GM12873 (cell line): ENCODE measurements around the gene SLF2.

Experiments used
- TF ChIP-seq, protein P1 (sequence below): IDR thresholded peaks from 2 replicates; pipeline ENCODE4 v1.5.1; 2012; ENCODE audit warnings: low read depth, mild to moderate bottlenecking, moderate library complexity, low read length, control low read depth; ENCODE audit not compliant: insufficient read depth; ENCODE audit errors: missing control alignments

SLF2 gene

DNA sequence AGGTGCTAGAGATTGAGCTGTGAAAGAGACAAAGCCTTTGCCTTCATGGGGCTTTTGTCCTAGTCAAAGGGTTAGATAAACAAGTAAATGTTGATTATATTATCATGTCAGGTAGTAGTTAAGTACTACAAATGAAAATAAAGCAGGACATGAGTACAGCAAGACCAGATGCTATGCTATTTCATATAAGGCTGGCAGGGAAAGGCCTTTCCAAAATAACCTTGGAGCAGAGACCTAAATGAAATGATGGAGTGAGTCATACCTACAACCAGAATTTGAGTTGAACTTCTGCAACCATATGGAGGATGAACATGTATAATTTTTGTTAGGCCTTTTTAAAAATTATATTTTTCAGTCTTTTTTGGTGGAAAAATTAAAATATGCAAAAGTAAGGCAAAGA is 33.0 kb downstream of the SLF2 start:
- TF ChIP-seq, protein P1, sequence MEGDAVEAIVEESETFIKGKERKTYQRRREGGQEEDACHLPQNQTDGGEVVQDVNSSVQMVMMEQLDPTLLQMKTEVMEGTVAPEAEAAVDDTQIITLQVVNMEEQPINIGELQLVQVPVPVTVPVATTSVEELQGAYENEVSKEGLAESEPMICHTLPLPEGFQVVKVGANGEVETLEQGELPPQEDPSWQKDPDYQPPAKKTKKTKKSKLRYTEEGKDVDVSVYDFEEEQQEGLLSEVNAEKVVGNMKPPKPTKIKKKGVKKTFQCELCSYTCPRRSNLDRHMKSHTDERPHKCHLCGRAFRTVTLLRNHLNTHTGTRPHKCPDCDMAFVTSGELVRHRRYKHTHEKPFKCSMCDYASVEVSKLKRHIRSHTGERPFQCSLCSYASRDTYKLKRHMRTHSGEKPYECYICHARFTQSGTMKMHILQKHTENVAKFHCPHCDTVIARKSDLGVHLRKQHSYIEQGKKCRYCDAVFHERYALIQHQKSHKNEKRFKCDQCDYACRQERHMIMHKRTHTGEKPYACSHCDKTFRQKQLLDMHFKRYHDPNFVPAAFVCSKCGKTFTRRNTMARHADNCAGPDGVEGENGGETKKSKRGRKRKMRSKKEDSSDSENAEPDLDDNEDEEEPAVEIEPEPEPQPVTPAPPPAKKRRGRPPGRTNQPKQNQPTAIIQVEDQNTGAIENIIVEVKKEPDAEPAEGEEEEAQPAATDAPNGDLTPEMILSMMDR: no peak

DNA sequence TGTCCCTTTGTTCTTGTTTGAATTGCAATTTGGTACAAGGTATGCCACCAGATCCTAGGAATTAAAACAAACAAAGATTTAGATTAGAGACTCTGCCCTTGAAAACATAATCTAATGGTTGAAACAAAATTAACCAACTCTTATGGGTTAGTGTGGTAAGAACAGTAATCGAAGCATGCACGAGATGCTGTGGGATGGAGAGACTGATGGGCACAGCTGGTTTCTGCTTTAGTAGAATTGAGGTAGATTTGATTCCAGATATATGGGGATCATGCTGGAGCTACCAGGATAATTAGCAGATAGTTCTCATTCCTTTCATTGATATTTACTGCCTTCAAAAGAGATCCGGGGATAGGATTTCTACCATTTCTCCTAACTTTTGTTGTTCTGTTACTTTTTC is 36.2 kb downstream of the SLF2 start:
- TF ChIP-seq, protein P1: no peak

DNA sequence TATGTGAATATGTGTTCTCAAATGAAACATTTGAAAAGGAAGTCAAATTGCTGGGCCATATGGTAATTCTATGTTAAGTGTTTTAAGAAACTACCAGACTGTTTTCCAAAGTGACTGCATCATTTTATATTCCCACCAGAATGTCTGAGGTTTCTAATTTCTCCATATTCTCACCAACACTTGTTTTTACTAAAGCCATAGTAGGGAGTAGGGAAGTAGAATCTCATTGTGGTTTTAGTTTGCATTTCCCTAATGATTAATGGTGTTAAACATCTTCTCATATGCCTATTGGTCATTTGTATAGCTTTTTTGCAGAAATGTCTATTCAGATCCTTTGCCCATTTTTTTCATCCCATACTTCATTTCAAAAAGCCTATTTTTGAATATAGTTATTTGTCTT is 47.5 kb downstream of the SLF2 start:
- TF ChIP-seq, protein P1: no peak

DNA sequence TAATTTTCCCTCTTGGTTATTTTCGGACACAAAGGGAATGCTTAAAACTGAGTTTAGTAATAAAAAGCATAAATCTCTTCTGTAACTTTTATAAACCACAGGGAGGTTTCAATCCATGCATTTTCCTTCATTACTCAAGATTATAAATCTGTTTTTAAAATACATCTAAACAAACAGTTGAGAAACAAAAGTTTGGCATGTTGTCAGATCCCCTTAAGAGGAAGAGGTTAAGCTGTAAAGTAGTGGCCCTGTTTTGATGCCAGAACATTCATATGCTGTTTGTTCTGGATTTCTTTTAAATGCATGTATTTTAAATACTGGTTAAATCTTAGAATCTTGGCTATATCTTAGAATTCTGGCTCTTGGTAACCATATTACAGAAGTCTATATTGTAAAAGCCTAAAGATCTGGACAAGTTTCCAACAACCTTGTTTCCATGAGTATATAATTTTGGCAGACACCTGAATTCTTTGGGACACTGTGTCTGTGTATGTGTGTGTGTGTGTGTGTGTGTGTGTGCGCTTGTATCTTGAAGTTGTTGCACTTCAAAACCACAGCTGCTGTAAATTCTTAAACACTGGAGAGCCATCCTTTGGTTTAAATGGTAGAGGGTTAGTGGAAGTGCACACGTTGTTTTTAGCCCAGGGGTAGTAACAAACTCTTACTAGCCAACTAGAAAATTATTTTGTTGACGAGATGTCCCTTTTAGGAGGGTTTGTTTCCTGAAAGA is 49.8 kb downstream of the SLF2 start:
- TF ChIP-seq, protein P1: no peak

DNA sequence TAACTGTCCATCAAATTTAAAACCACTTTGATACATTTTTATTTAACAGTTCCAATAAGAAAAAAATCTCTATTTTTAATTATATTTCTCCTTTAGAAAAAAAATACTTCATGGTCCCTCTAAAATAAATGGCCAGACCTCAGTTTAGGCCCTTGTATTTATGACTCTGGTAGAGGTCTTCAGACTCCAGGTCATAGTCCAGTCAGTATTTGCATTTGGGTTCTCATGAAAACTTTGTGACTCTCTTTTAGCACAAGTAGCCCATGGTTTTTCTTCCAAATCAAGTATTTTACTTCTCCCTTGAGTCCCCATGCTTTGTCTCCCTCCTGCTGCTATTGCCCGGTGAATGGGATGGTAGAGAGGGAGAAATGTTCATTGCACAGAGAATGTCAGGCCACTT is 51.1 kb downstream of the SLF2 start:
- TF ChIP-seq, protein P1: no peak

DNA sequence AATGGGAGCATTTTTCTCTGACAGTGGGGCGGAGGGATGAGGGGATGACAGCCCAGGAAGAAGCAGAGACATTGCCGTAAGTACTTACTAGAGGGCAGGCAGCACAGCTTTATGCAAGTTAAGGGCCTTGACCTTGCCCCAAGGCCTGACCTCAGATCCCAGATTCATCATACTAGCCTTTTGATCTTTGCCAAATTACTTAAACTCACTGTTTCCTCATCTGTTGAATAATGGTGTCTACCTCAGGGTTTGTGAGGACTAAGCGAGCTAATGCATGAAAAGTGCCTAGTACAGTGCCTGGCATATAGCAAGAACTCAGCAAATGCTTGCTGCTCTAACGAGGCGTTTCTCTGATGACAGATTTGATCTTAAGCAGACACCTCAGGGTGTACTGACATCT is 53.1 kb downstream of the SLF2 start:
- TF ChIP-seq, protein P1: no peak

DNA sequence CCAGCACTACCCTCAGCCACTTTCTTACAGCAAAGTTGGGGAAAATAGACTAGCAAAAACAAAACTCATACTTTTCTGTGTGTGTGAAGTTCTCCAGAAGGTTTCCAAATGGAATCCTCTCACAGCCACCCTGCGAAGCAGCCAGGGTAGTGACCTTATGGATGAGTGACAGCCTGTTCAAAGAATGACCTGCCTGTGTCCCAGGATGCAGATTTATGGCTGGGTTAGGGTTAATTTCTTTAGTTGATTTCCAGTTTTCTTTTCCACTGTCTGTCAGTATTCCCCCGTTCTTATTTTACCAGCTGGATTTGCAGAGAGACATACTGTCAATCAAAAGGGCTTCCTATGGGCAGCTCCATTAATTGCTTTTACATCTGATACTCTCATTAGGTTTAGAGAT is 54.1 kb downstream of the SLF2 start:
- TF ChIP-seq, protein P1: no peak

DNA sequence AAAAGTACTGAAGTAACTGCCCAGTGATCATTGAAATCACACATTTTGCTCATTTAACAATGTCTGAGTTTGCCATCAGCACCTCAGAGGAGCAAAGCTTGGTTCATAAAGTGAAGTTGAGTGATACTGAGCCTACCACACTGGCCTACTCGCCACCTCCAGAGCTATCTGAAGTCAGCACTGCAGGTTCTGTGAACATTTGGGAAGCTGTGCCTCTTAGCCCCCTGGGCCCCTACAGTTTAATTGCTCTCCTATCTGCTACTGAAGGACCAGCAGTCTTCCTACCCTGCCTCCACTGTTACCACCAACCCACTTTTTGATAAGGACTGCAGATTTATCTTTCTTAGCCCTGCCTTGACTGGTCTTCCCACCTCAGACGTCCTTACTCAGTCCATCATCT is 54.6 kb downstream of the SLF2 start:
- TF ChIP-seq, protein P1: no peak
